Astrocyte (in vitro differentiated cells and primary cell): ENCODE data around the gene ACSF3. TPM values are rescaled to one million over a fixed set of nuclear protein-coding genes. Genes with fewer than 3 reads are reported as not detected.

Experiments used
- DNase-seq: peaks from one replicate; pipeline ENCODE4 v3.0.0-alpha.2; 2010; ENCODE audit warnings: low read depth
- FAIRE-seq: peaks from 2 replicates; lab custom pipeline; 2011; peaks lifted over from hg19 to GRCh38; lab: Jason Lieb, UNC
- H2AFZ ChIP-seq: 2 replicates; pipeline ENCODE4 v1.6.0; 2012; ENCODE audit warnings: low read depth, low read length, inconsistent platforms
- H3K27ac ChIP-seq: 2 replicates; pipeline ENCODE4 v1.5.1; 2011; ENCODE audit warnings: low read depth, low read length, inconsistent platforms
- H3K27me3 ChIP-seq: 2 replicates; pipeline ENCODE4 v1.6.0; 2011; ENCODE audit warnings: low read length, inconsistent platforms; ENCODE audit not compliant: insufficient read depth
- H3K36me3 ChIP-seq: 2 replicates; pipeline ENCODE4 v1.5.1; 2011; ENCODE audit warnings: low read length, inconsistent platforms; ENCODE audit not compliant: insufficient read depth
- H3K4me1 ChIP-seq: 2 replicates; pipeline ENCODE4 v1.5.1; 2011; ENCODE audit warnings: low read length, inconsistent platforms; ENCODE audit not compliant: insufficient read depth
- H3K4me2 ChIP-seq: 2 replicates; pipeline ENCODE4 v1.6.0; 2012; ENCODE audit warnings: low read length, inconsistent platforms
- H3K4me3 ChIP-seq: 2 replicates; pipeline ENCODE4 v1.5.1; 2011; ENCODE audit warnings: low read depth, mild to moderate bottlenecking, low read length, inconsistent platforms; ENCODE audit not compliant: insufficient read depth
- H3K79me2 ChIP-seq: 2 replicates; pipeline ENCODE4 v1.6.0; 2012; ENCODE audit warnings: mild to moderate bottlenecking, low read length, inconsistent platforms; ENCODE audit not compliant: insufficient read depth
- H3K9ac ChIP-seq: 2 replicates; pipeline ENCODE4 v1.6.0; 2012; ENCODE audit warnings: mild to moderate bottlenecking, low read length, inconsistent platforms
- H3K9me3 ChIP-seq: 2 replicates; pipeline ENCODE4 v1.5.1; 2012; ENCODE audit warnings: low read depth, mild to moderate bottlenecking, low read length, inconsistent platforms; ENCODE audit not compliant: insufficient read depth
- H4K20me1 ChIP-seq: 2 replicates; pipeline ENCODE4 v1.6.0; 2012; ENCODE audit warnings: low read length, inconsistent platforms; ENCODE audit not compliant: insufficient read depth
- H3K27ac Mint-ChIP-seq: one replicate; pipeline ENCODE4 v1.8.0; 2021; ENCODE audit warnings: mild to moderate bottlenecking, mixed read lengths; ENCODE audit not compliant: unreplicated experiment
- H3K27me3 Mint-ChIP-seq: one replicate; pipeline ENCODE4 v1.8.0; 2021; ENCODE audit warnings: low read depth, mixed read lengths; ENCODE audit not compliant: unreplicated experiment
- H3K36me3 Mint-ChIP-seq: one replicate; pipeline ENCODE4 v1.8.0; 2021; ENCODE audit warnings: low read depth, mixed read lengths; ENCODE audit not compliant: unreplicated experiment
- H3K4me1 Mint-ChIP-seq: one replicate; pipeline ENCODE4 v1.8.0; 2021; ENCODE audit warnings: low read depth, mixed read lengths; ENCODE audit not compliant: unreplicated experiment
- H3K4me3 Mint-ChIP-seq: one replicate; pipeline ENCODE4 v1.8.0; 2021; ENCODE audit warnings: mild to moderate bottlenecking, moderate library complexity, mixed read lengths; ENCODE audit not compliant: unreplicated experiment
- H3K9me3 Mint-ChIP-seq: one replicate; pipeline ENCODE4 v1.8.0; 2021; ENCODE audit warnings: mild to moderate bottlenecking, mixed read lengths; ENCODE audit not compliant: unreplicated experiment
- EZH2 ChIP-seq: IDR thresholded peaks from 2 replicates; pipeline ENCODE4 v1.6.1; 2012; ENCODE audit warnings: mild to moderate bottlenecking, low read length, inconsistent platforms; ENCODE audit not compliant: insufficient read depth
- total RNA-seq: library from RNA; stranded (reverse); gene quantifications from 2 replicates; pipeline ENCODE4 v1.2.1, GENCODE V29; 2021
- TF ChIP-seq, protein P1 (sequence below): IDR thresholded peaks from 2 replicates; pipeline ENCODE4 v1.5.1; 2011; ENCODE audit warnings: low read depth, mild to moderate bottlenecking, inconsistent platforms, low read length, moderate library complexity; ENCODE audit not compliant: insufficient read depth

The ACSF3 gene
- total RNA-seq, 1 donor from 2014 or later = 17.0 TPM

- no peaks in the 10 kb centered on the region for H3K79me2 ChIP-seq
- no peak overlapping the region for H3K9ac ChIP-seq
- H3K36me3 Mint-ChIP-seq = peaks cover 2% of the 10 kb centered on the region
- no peak overlapping the region for H3K27ac ChIP-seq
- DNase-seq (no peak), FAIRE-seq (no peak)
- H3K4me1 ChIP-seq = no peaks in the 10 kb centered on the region
- peaks cover 12% of the 10 kb centered on the region for H3K9me3 ChIP-seq
- TF ChIP-seq EZH2 = no peak
- TF ChIP-seq, protein P1, sequence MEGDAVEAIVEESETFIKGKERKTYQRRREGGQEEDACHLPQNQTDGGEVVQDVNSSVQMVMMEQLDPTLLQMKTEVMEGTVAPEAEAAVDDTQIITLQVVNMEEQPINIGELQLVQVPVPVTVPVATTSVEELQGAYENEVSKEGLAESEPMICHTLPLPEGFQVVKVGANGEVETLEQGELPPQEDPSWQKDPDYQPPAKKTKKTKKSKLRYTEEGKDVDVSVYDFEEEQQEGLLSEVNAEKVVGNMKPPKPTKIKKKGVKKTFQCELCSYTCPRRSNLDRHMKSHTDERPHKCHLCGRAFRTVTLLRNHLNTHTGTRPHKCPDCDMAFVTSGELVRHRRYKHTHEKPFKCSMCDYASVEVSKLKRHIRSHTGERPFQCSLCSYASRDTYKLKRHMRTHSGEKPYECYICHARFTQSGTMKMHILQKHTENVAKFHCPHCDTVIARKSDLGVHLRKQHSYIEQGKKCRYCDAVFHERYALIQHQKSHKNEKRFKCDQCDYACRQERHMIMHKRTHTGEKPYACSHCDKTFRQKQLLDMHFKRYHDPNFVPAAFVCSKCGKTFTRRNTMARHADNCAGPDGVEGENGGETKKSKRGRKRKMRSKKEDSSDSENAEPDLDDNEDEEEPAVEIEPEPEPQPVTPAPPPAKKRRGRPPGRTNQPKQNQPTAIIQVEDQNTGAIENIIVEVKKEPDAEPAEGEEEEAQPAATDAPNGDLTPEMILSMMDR = no peak
- no peak overlapping the region for H3K27ac Mint-ChIP-seq
- H3K9me3 Mint-ChIP-seq = no peaks in the 10 kb centered on the region
- no peaks in the 10 kb centered on the region for H3K36me3 ChIP-seq
- H3K4me3 ChIP-seq = no peak overlapping the region
- H3K4me1 Mint-ChIP-seq = no peaks in the 10 kb centered on the region
- H4K20me1 ChIP-seq = no peaks in the 10 kb centered on the region
- H2AFZ ChIP-seq = no peak overlapping the region
- H3K4me3 Mint-ChIP-seq = no peak overlapping the region
- no peaks in the 10 kb centered on the region for H3K27me3 ChIP-seq
- no peak overlapping the region for H3K4me2 ChIP-seq
- H3K27me3 Mint-ChIP-seq = peaks cover 21% of the 10 kb centered on the region
Measured at GRCh38 chr16:89069920-89070319, 23.7 kb upstream of the ACSF3 start.

DNA sequence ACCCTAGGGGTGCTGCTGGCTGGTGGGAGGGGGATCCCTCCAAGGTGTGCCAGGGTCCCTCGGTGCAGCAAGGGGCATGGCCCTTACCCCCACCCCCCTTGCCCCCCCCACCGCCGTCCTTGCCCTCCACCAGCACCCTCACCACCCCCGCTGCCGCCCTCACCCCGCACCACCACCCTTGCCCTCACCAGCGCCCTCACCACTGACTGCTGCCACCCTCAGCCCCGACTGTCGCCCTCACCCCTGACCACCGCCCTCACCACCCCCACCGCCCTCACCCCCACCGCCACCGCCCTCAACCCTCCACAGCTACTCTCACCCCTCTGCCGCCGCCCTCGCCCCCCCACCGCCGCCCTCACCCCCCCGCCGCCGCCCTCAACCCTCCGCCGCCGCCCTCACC, 23.1 kb upstream of the ACSF3 start:
- no peak for FAIRE-seq
- no peak overlapping the region for H3K27ac ChIP-seq
- no peak overlapping the region for H3K27ac Mint-ChIP-seq

More for the DNA sequence above, 23.1 kb upstream of the ACSF3 start:
- Histone ChIP-seq H3K27me3 (no peaks in the 10 kb centered on the region), H3K79me2 (no peaks in the 10 kb centered on the region), H4K20me1 (no peaks in the 10 kb centered on the region), H3K4me1 (no peaks in the 10 kb centered on the region), H3K36me3 (no peaks in the 10 kb centered on the region), H3K4me2 (no peak overlapping the region), H3K9me3 (peaks cover 13% of the 10 kb centered on the region), H2AFZ (no peak overlapping the region), H3K4me3 (no peak overlapping the region), H3K9ac (no peak overlapping the region)
- Mint-ChIP-seq H3K27me3 (peaks cover 20% of the 10 kb centered on the region), H3K4me1 (no peaks in the 10 kb centered on the region), H3K36me3 (peaks cover 2% of the 10 kb centered on the region), H3K9me3 (no peaks in the 10 kb centered on the region), H3K4me3 (no peak overlapping the region)
- no peak for TF ChIP-seq EZH2
- TF ChIP-seq, protein P1 = no peak
- DNase-seq = no peak
